H9 (cell line): ENCODE results near the gene LTBP4. TPM values are rescaled to one million over a fixed set of nuclear protein-coding genes. Genes with fewer than 3 reads are reported as not detected.
A peak's percentile ranks its signal among the peaks of the same experiment; 100 is the strongest.

Experiments used
- DNase-seq: peaks from one replicate; pipeline ENCODE4 v3.0.0-alpha.2; 2017
- H2AFZ ChIP-seq: one replicate; pipeline ENCODE4 v1.6.1; 2013; ENCODE audit warnings: mild to moderate bottlenecking, low read length, control low read depth, moderate library complexity
- H2AK5ac ChIP-seq: 2 replicates; pipeline ENCODE4 v1.6.1; 2013; ENCODE audit warnings: low read length, control low read depth, mixed read lengths; ENCODE audit not compliant: insufficient read length
- H2BK120ac ChIP-seq: one replicate; pipeline ENCODE4 v1.6.1; 2013; ENCODE audit warnings: low read depth, mild to moderate bottlenecking, low read length, control low read depth, inconsistent platforms; ENCODE audit not compliant: poor library complexity, severe bottlenecking
- H2BK12ac ChIP-seq: 2 replicates; pipeline ENCODE4 v1.6.1; 2013; ENCODE audit warnings: low read length, control low read depth, mixed read lengths, low read depth; ENCODE audit not compliant: insufficient read length
- H2BK15ac ChIP-seq: 2 replicates; pipeline ENCODE4 v1.6.1; 2013; ENCODE audit warnings: low read depth, low read length, control low read depth
- H2BK20ac ChIP-seq: one replicate; pipeline ENCODE4 v1.6.1; 2013; ENCODE audit warnings: low read depth, mild to moderate bottlenecking, low read length, control low read depth, inconsistent platforms; ENCODE audit not compliant: poor library complexity, severe bottlenecking
- H2BK5ac ChIP-seq: 2 replicates; pipeline ENCODE4 v1.6.1; 2013; ENCODE audit warnings: low read length, control low read depth, mixed read lengths; ENCODE audit not compliant: insufficient read length
- H3K14ac ChIP-seq: 2 replicates; pipeline ENCODE4 v1.6.1; 2013; ENCODE audit warnings: low read length, control low read depth; ENCODE audit not compliant: insufficient read depth
- H3K18ac ChIP-seq: 2 replicates; pipeline ENCODE4 v1.6.1; 2013; ENCODE audit warnings: low read depth, mild to moderate bottlenecking, mixed read lengths, low read length, control low read depth; ENCODE audit not compliant: insufficient read length
- H3K23ac ChIP-seq: 2 replicates; pipeline ENCODE4 v1.6.1; 2013; ENCODE audit warnings: low read length, control low read depth, mixed read lengths, low read depth; ENCODE audit not compliant: insufficient read length
- H3K23me2 ChIP-seq: 2 replicates; pipeline ENCODE4 v1.6.1; 2013; ENCODE audit warnings: low read depth, mild to moderate bottlenecking, mixed read lengths, low read length, control low read depth; ENCODE audit not compliant: insufficient read length, poor library complexity, severe bottlenecking
- H3K27ac ChIP-seq: 2 replicates; pipeline ENCODE4 v1.5.1; 2013; ENCODE audit warnings: low read length, control low read depth, mixed read lengths, low read depth; ENCODE audit not compliant: insufficient read length
- H3K27me3 ChIP-seq: 2 replicates; pipeline ENCODE4 v1.6.1; 2013; ENCODE audit warnings: low read length, control low read depth, inconsistent platforms; ENCODE audit not compliant: insufficient read depth
- H3K4ac ChIP-seq: 2 replicates; pipeline ENCODE4 v1.6.1; 2013; ENCODE audit warnings: low read depth, mild to moderate bottlenecking, control low read depth, inconsistent platforms, low read length, moderate library complexity
- H3K4me1 ChIP-seq: 2 replicates; pipeline ENCODE4 v1.6.1; 2013; ENCODE audit warnings: low read length, control low read depth, inconsistent platforms; ENCODE audit not compliant: insufficient read depth
- H3K4me2 ChIP-seq: 2 replicates; pipeline ENCODE4 v1.6.1; 2013; ENCODE audit warnings: low read length, control low read depth, mixed read lengths; ENCODE audit not compliant: insufficient read length, insufficient read depth
- H3K56ac ChIP-seq: 2 replicates; pipeline ENCODE4 v1.6.1; 2013; ENCODE audit warnings: low read depth, mild to moderate bottlenecking, mixed read lengths, low read length, control low read depth; ENCODE audit not compliant: insufficient read length
- H3K79me1 ChIP-seq: 2 replicates; pipeline ENCODE4 v1.6.1; 2013; ENCODE audit warnings: low read depth, mild to moderate bottlenecking, moderate library complexity, low read length, control low read depth, inconsistent platforms; ENCODE audit not compliant: insufficient read depth, poor library complexity, severe bottlenecking
- H3K79me2 ChIP-seq: 2 replicates; pipeline ENCODE4 v1.6.1; 2013; ENCODE audit warnings: low read length, control low read depth, inconsistent platforms; ENCODE audit not compliant: insufficient read depth
- H3K9ac ChIP-seq: 2 replicates; pipeline ENCODE4 v1.6.1; 2013; ENCODE audit warnings: low read length, control low read depth, mixed read lengths; ENCODE audit not compliant: insufficient read length; ENCODE audit errors: extremely low read depth
- H3K9me3 ChIP-seq: one replicate; pipeline ENCODE4 v1.6.1; 2013; ENCODE audit warnings: low read depth, low read length, inconsistent platforms; ENCODE audit not compliant: control insufficient read depth
- H3T11ph ChIP-seq: one replicate; pipeline ENCODE4 v1.6.1; 2013; ENCODE audit warnings: mild to moderate bottlenecking, low read length, control low read depth, inconsistent platforms
- H4K20me1 ChIP-seq: one replicate; pipeline ENCODE4 v1.6.1; 2013; ENCODE audit not compliant: control insufficient read depth, insufficient read length, insufficient read depth
- H4K5ac ChIP-seq: 2 replicates; pipeline ENCODE4 v1.6.1; 2013; ENCODE audit warnings: low read depth, mild to moderate bottlenecking, mixed read lengths, low read length, control low read depth; ENCODE audit not compliant: insufficient read length
- H4K8ac ChIP-seq: replicated peaks from 2 replicates; pipeline ENCODE4 v1.6.1; 2013; ENCODE audit warnings: low read length, control low read depth, mixed read lengths, low read depth; ENCODE audit not compliant: insufficient read length
- H4K91ac ChIP-seq: 2 replicates; pipeline ENCODE4 v1.6.1; 2013; ENCODE audit warnings: low read depth, mild to moderate bottlenecking, moderate library complexity, mixed read lengths, low read length, control low read depth; ENCODE audit not compliant: insufficient read length
- H3K27ac Mint-ChIP-seq, 3 experiments: 2 replicates in 2 of 3; 3 replicates in 1 of 3; pipeline ENCODE4 v1.8.0; 2020 to 2021; ENCODE audit warnings: mixed read lengths in 3 of 3, mild to moderate bottlenecking in 1 of 3, moderate library complexity in 1 of 3
- H3K27me3 Mint-ChIP-seq: 2 replicates; pipeline ENCODE4 v1.8.0; 2021; ENCODE audit warnings: low read depth, mild to moderate bottlenecking, moderate library complexity, mixed read lengths
- H3K36me3 Mint-ChIP-seq, 3 experiments: 2 replicates in 2 of 3; 3 replicates in 1 of 3; pipeline ENCODE4 v1.8.0; 2020 to 2021; ENCODE audit warnings: low read depth in 3 of 3, mixed read lengths in 3 of 3; ENCODE audit not compliant: insufficient read depth in 1 of 3
- H3K4me1 Mint-ChIP-seq, 2 experiments: 2 replicates each; pipeline ENCODE4 v1.8.0; 2020; ENCODE audit warnings: mixed read lengths in 2 of 2
- H3K4me3 Mint-ChIP-seq, 2 experiments: 2 replicates in 1 of 2; 3 replicates in 1 of 2; pipeline ENCODE4 v1.8.0; 2020 to 2021; ENCODE audit warnings: mild to moderate bottlenecking in 2 of 2, mixed read lengths in 2 of 2, moderate library complexity in 1 of 2
- H3K9me3 Mint-ChIP-seq, 2 experiments: 2 replicates in 1 of 2; 3 replicates in 1 of 2; pipeline ENCODE4 v1.8.0; 2020; ENCODE audit warnings: mild to moderate bottlenecking in 2 of 2, mixed read lengths in 2 of 2, moderate library complexity in 1 of 2
- CTCF ChIP-seq: fragments of 200-600 bp; sonication (generic); conservative IDR thresholded peaks from 3 replicates; pipeline ENCODE4 v1.8.0; 2021; ENCODE audit warnings: antibody characterized with exemption, mild to moderate bottlenecking
- WGBS: extraction: QIAGEN DNeasy Blood & Tissue Kit; methylation state at CpG from one replicate; pipeline ENCODE4 v1.1.7; 2013; ENCODE audit warnings: missing lambda C conversion rate, low lambda C conversion rate, mixed read lengths; ENCODE audit not compliant: insufficient read length; ENCODE audit errors: extremely low coverage; 5-methylcytosine and 5-hydroxymethylcytosine counted together
- total RNA-seq: library from RNA; stranded (reverse); gene quantifications from 2 replicates; pipeline ENCODE4 v1.2.1, GENCODE V29; 2021

LTBP4 gene
- total RNA-seq, 1 experiment from 2014 or later, result 129 TPM

- Histone ChIP-seq H4K5ac (no peak overlapping the region), H3K4me1 (peaks cover 4% of the 10 kb centered on the region), H3K4ac (no peak overlapping the region), H3K4me2 (peak overlapping the region; percentile 6), H3K27ac (no peak overlapping the region), H3K9me3 (no peaks in the 10 kb centered on the region), H3K14ac (no peak overlapping the region), H3K23ac (no peak overlapping the region), H3K56ac (no peak overlapping the region), H2BK5ac (no peak overlapping the region), H4K8ac (no peak overlapping the region), H4K20me1 (no peaks in the 10 kb centered on the region), H3K79me2 (no peaks in the 10 kb centered on the region), H2AK5ac (no peak overlapping the region), H2AFZ (no peak overlapping the region), H3K9ac (no peak overlapping the region), H3K23me2 (peaks cover 14% of the 10 kb centered on the region), H3K79me1 (no peaks in the 10 kb centered on the region), H2BK15ac (no peak overlapping the region), H3T11ph (no peak overlapping the region), H2BK20ac (no peak overlapping the region), H2BK120ac (no peak overlapping the region), H2BK12ac (no peak overlapping the region), H4K91ac (no peak overlapping the region), H3K18ac (no peak overlapping the region), H3K27me3 (peaks cover 10% of the 10 kb centered on the region; the same call in 1 of the 2 replicates)
- H3K4me3 Mint-ChIP-seq, result peak overlapping the region in 1 of 2 experiments; percentile 74; a peak in 3 of 5 replicates
- no peak overlapping the region for H3K27ac Mint-ChIP-seq
- H3K27me3 Mint-ChIP-seq, result peaks cover 64% of the 10 kb centered on the region
- DNase-seq, result peak; percentile 30
- H3K4me1 Mint-ChIP-seq, result peaks cover 31 to 54% of the 10 kb centered on the region in 2 experiments
- TF ChIP-seq CTCF, result no peak
- no CpG with 5 or more reads among the region's 43 CpGs for WGBS
- no peaks in the 10 kb centered on the region; a peak in 1 of 5 replicates for H3K9me3 Mint-ChIP-seq
- peaks cover 0 to 3% (median 0%) of the 10 kb centered on the region in 3 experiments; a peak in 2 of 7 replicates for H3K36me3 Mint-ChIP-seq
These were observed 1.1 kb upstream of the LTBP4 start for GRCh38 chr19:40599902-40600569.
